Fibroblast of skin of left biceps (primary cell): Measurements from ENCODE around the gene CFAP210.
"Not testable (repeated sequence)": the region's sequence is repeated elsewhere in the genome, so short reads cannot be mapped to it uniquely, and the experiment has no call there.

ENCODE experiments used
- DNase-seq, 2 experiments: peaks; one replicate each; pipeline ENCODE4 v3.0.0-alpha.2; 2013; ENCODE audit warnings: low read depth in 2 of 2

CFAP210 gene

GRCh38 chr2:169620509-169620908, 73.7 kb downstream of the CFAP210 start:
- no peak for DNase-seq

- DNase-seq = no peak
These were observed 74.3 kb downstream of the CFAP210 start for GRCh38 chr2:169619946-169620345.

- DNase-seq = not testable (repeated sequence)
These were observed 78.2 kb downstream of the CFAP210 start for GRCh38 chr2:169615982-169616381.

GRCh38 chr2:169613876-169614275, 80.3 kb downstream of the CFAP210 start:
- no peak for DNase-seq

- DNase-seq = no peak
These were observed 84.9 kb downstream of the CFAP210 start for GRCh38 chr2:169609264-169609663.

- no peak for DNase-seq
These were observed 94.6 kb downstream of the CFAP210 start for GRCh38 chr2:169599568-169599967.

- DNase-seq = no peak
These were observed 95.2 kb downstream of the CFAP210 start for GRCh38 chr2:169598982-169599381.

- not testable (repeated sequence) for DNase-seq
These were observed 97.7 kb downstream of the CFAP210 start for GRCh38 chr2:169596546-169596945.
